Measurements from ENCODE around the gene PNMA8C. TPM values are rescaled to one million over a fixed set of nuclear protein-coding genes. Genes with fewer than 3 reads are reported as not detected.
"Not testable (repeated sequence)": the region's sequence is repeated elsewhere in the genome, so short reads cannot be mapped to it uniquely, and the experiment has no call there.

The PNMA8C gene
- total RNA-seq, 2 experiments from 2014 or later, result not detected

DNA sequence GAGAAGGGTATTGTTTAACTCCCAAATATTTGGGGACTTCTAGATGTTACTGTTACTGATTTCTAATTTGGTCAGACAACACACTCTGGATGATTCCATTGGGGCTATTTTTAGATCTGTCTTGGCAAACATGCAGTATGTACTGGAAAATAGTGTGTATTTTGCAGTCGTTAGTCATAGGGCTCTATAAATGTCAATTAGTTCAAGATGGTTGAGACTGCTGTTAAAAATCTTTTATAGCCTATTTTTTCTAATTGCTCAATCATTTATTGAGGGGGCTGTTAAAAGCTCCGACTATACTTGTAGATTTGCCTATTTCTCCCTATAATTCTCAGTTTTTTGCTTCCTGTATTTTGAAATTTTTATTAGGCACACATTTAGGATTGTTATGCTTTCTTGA, 50.5 kb downstream of the PNMA8C start:
- Mint-ChIP-seq H3K27ac (no peak overlapping the region), H3K27me3 (no peaks in the 10 kb centered on the region), H3K9me3 (no peaks in the 10 kb centered on the region), H3K4me1 (peaks cover 2% of the 10 kb centered on the region), H3K36me3 (peaks cover 35% of the 10 kb centered on the region), H3K4me3 (no peak overlapping the region)
- no peak for DNase-seq

- no peak for DNase-seq
These were observed 52.2 kb downstream of the PNMA8C start for GRCh38 chr19:46376241-46377153.

GRCh38 chr19:46375476-46376067, 53.2 kb downstream of the PNMA8C start:
- Mint-ChIP-seq H3K27ac (peak overlapping the region; percentile 63), H3K4me1 (peaks cover 13% of the 10 kb centered on the region), H3K36me3 (peaks cover 27% of the 10 kb centered on the region)
- H3K4me3 Mint-ChIP-seq, H3K9me3 Mint-ChIP-seq, DNase-seq, H3K27me3 Mint-ChIP-seq: not testable (repeated sequence)

More at GRCh38 chr19:46376241-46377153, 52.2 kb downstream of the PNMA8C start:
- Mint-ChIP-seq H3K4me3 (no peak overlapping the region), H3K36me3 (peaks cover 33% of the 10 kb centered on the region), H3K9me3 (no peaks in the 10 kb centered on the region), H3K27ac (no peak overlapping the region), H3K27me3 (no peaks in the 10 kb centered on the region), H3K4me1 (peaks cover 7% of the 10 kb centered on the region)

Other genes starting within 250 kb of the PNMA8C start
- not detected for gene IGFL1, start 199.2 kb downstream of the PNMA8C start, total RNA-seq
- gene HIF3A, start 131.9 kb downstream of the PNMA8C start, total RNA-seq, result not detected
- gene PPP5C, start 81.8 kb downstream of the PNMA8C start, total RNA-seq, result 100 to 1,000 TPM; 123 to 132 TPM
- gene CCDC8, start 15.4 kb downstream of the PNMA8C start, total RNA-seq, result under 1 TPM; 0.08 TPM
- 1 to 10 TPM; 6.0 to 6.3 TPM for gene PNMA8A, start 42.6 kb upstream of the PNMA8C start, total RNA-seq
- under 1 TPM; 0.21 to 0.26 TPM for gene PNMA8B, start 66.9 kb upstream of the PNMA8C start, total RNA-seq
- gene CALM3, start 172.4 kb upstream of the PNMA8C start, total RNA-seq, result 100 to 1,000 TPM; 567 TPM
- 10 to 100 TPM; 43.9 to 46.7 TPM for gene PTGIR, start 196.2 kb upstream of the PNMA8C start, total RNA-seq
- 10 to 100 TPM; 20.4 to 21.3 TPM for gene GNG8, start 207.3 kb upstream of the PNMA8C start, total RNA-seq
- gene DACT3, start 232.2 kb upstream of the PNMA8C start, total RNA-seq, result 1 to 10 TPM; 3.7 to 3.9 TPM